DLD1 (cell line): Measurements from ENCODE around the gene C16orf78.
"Not testable (repeated sequence)": the region's sequence is repeated elsewhere in the genome, so short reads cannot be mapped to it uniquely, and the experiment has no call there.

Source experiments
- in situ Hi-C: cut with HindIII; loops from 2 replicates; pipeline ENCODE4 v1.10.0; 2017; ENCODE audit warnings: low sequenced_read_pairs

The C16orf78 gene

GRCh38 chr16:49349446-49350168 is 24.0 kb upstream of the C16orf78 start:
- in situ Hi-C loops: no loop called here

GRCh38 chr16:49350265-49351095 is 23.1 kb upstream of the C16orf78 start:
- in situ Hi-C loops: no loop called here

- in situ Hi-C loops: no loop called here
Measured at GRCh38 chr16:49351096-49351487, 22.5 kb upstream of the C16orf78 start.

GRCh38 chr16:49352892-49353291 is 20.7 kb upstream of the C16orf78 start:
- in situ Hi-C loops: no loop called here

GRCh38 chr16:49353680-49354079 is 19.9 kb upstream of the C16orf78 start:
- in situ Hi-C loops: no loop called here

GRCh38 chr16:49354101-49354500 is 19.5 kb upstream of the C16orf78 start:
- in situ Hi-C loops: no loop called here

GRCh38 chr16:49354991-49355390 is 18.6 kb upstream of the C16orf78 start:
- in situ Hi-C loops: no loop called here

- in situ Hi-C loops: no loop called here
Measured at GRCh38 chr16:49355933-49356665, 17.5 kb upstream of the C16orf78 start.

- in situ Hi-C loops: no loop called here
Measured at GRCh38 chr16:49356728-49357488, 16.7 kb upstream of the C16orf78 start.

GRCh38 chr16:49359591-49359990 is 14.0 kb upstream of the C16orf78 start:
- in situ Hi-C loops: no loop called here

- in situ Hi-C loops: not testable (repeated sequence)
Measured at GRCh38 chr16:49361731-49362130, 11.9 kb upstream of the C16orf78 start.

GRCh38 chr16:49362230-49362629 is 11.4 kb upstream of the C16orf78 start:
- in situ Hi-C loops: no loop called here

GRCh38 chr16:49365711-49366509 is 7.7 kb upstream of the C16orf78 start:
- in situ Hi-C loops: no loop called here

- in situ Hi-C loops: no loop called here
Measured at GRCh38 chr16:49366669-49367068, 6.9 kb upstream of the C16orf78 start.

- in situ Hi-C loops: no loop called here
Measured at GRCh38 chr16:49369651-49370611, 3.7 kb upstream of the C16orf78 start.

- in situ Hi-C loops: no loop called here
Measured at GRCh38 chr16:49376206-49376605, 2.6 kb downstream of the C16orf78 start.

- in situ Hi-C loops: no loop called here
Measured at GRCh38 chr16:49377196-49377755, 3.7 kb downstream of the C16orf78 start.

GRCh38 chr16:49378238-49378637 is 4.6 kb downstream of the C16orf78 start:
- in situ Hi-C loops: no loop called here

- in situ Hi-C loops: no loop called here
Measured at GRCh38 chr16:49378816-49379215, 5.2 kb downstream of the C16orf78 start.
